IMR-90 (cell line): ENCODE results near the gene PAEP. TPM values are rescaled to one million over a fixed set of nuclear protein-coding genes. Genes with fewer than 3 reads are reported as not detected.

ENCODE experiments used
- ATAC-seq: fragments of 200-7000 bp; cut with Tn5 transposase; 2 replicates; pipeline ENCODE4 v1.9.1; 2020; ENCODE audit warnings: low read depth, mild to moderate bottlenecking, moderate library complexity
- BruUV-seq: library from RNA; stranded (reverse); fragments of 400-500 nt; replicated peaks from 2 replicates; lab custom pipeline; 2021; lab: Mats Ljungman, UMichigan
- CTCF ChIA-PET: fragments of 300-600 bp; formaldehyde crosslinking; extraction: SDS; loops from one replicate; lab custom pipeline; 2021; ENCODE audit warnings: antibody characterized with exemption; lab: Yijun Ruan, JAX
- POLR2A ChIA-PET: fragments of 300-600 bp; sonication (Branson Sonifier 250); formaldehyde crosslinking; loops from one replicate; lab custom pipeline; 2022; ENCODE audit warnings: antibody characterized with exemption; ENCODE audit not compliant: unreplicated experiment; lab: Charles Lee
- DNase-seq: peaks from one replicate; pipeline ENCODE4 v3.0.0; 2013
- H2AFZ ChIP-seq: replicated peaks from 2 replicates; pipeline ENCODE3; 2013; ENCODE audit warnings: low read length, mild to moderate bottlenecking; ENCODE audit not compliant: poor library complexity
- H2AK5ac ChIP-seq: 2 replicates; pipeline ENCODE4 v1.6.1; 2013; ENCODE audit warnings: low read depth, low read length, inconsistent platforms
- H2AK9ac ChIP-seq: replicated peaks from 2 replicates; pipeline ENCODE3; 2013; ENCODE audit warnings: mild to moderate bottlenecking, low read depth, low read length, moderate library complexity; ENCODE audit not compliant: poor library complexity
- H2BK120ac ChIP-seq: 2 replicates; pipeline ENCODE4 v1.6.1; 2013; ENCODE audit warnings: low read depth, low read length, inconsistent platforms
- H2BK15ac ChIP-seq: 3 replicates; pipeline ENCODE4 v1.6.1; 2013; ENCODE audit warnings: low read depth, low read length, inconsistent platforms
- H2BK20ac ChIP-seq: 2 replicates; pipeline ENCODE4 v1.6.1; 2013; ENCODE audit warnings: low read depth, mild to moderate bottlenecking, inconsistent platforms, low read length, moderate library complexity
- H2BK5ac ChIP-seq: 2 replicates; pipeline ENCODE4 v1.6.1; 2013; ENCODE audit warnings: mild to moderate bottlenecking, low read depth, low read length, inconsistent platforms; ENCODE audit not compliant: poor library complexity, severe bottlenecking
- H3K14ac ChIP-seq: replicated peaks from 2 replicates; pipeline ENCODE4 v1.6.1; 2013; ENCODE audit warnings: low read depth, low read length, inconsistent platforms
- H3K18ac ChIP-seq: 2 replicates; pipeline ENCODE4 v1.6.1; 2013; ENCODE audit warnings: low read depth, low read length, control low read depth
- H3K23ac ChIP-seq: 2 replicates; pipeline ENCODE4 v1.6.1; 2013; ENCODE audit warnings: low read depth, low read length, inconsistent platforms
- H3K27ac ChIP-seq: 2 replicates; pipeline ENCODE4 v1.5.1; 2013; ENCODE audit warnings: mild to moderate bottlenecking, control low read depth, low read length; ENCODE audit not compliant: insufficient read depth
- H3K27me3 ChIP-seq: 2 replicates; pipeline ENCODE4 v1.6.1; 2013; ENCODE audit warnings: low read length; ENCODE audit not compliant: control insufficient read depth, insufficient read depth
- H3K36me3 ChIP-seq: 2 replicates; pipeline ENCODE4 v1.6.1; 2013; ENCODE audit warnings: low read length, mixed read lengths; ENCODE audit not compliant: control insufficient read depth, insufficient read depth
- H3K4ac ChIP-seq: 2 replicates; pipeline ENCODE4 v1.6.1; 2013; ENCODE audit warnings: low read depth, low read length, inconsistent platforms
- H3K4me1 ChIP-seq: 2 replicates; pipeline ENCODE4 v1.6.1; 2013; ENCODE audit warnings: low read length, mixed read lengths; ENCODE audit not compliant: control insufficient read depth, insufficient read depth
- H3K4me2 ChIP-seq: 2 replicates; pipeline ENCODE4 v1.6.1; 2013; ENCODE audit warnings: low read depth, mild to moderate bottlenecking, control low read depth, low read length, moderate library complexity
- H3K4me3 ChIP-seq: 2 replicates; pipeline ENCODE4 v1.5.1; 2013; ENCODE audit warnings: low read depth, mild to moderate bottlenecking, control low read depth, low read length, moderate library complexity; ENCODE audit not compliant: insufficient read depth
- H3K56ac ChIP-seq: 2 replicates; pipeline ENCODE4 v1.6.1; 2013; ENCODE audit warnings: low read length, inconsistent platforms; ENCODE audit not compliant: insufficient read depth; ENCODE audit errors: extremely low read depth
- H3K79me1 ChIP-seq, 2 experiments: 2 replicates each; pipeline ENCODE4 v1.6.1; 2013; ENCODE audit warnings: low read length in 2 of 2, inconsistent platforms in 1 of 2, low read depth in 1 of 2
- H3K9ac ChIP-seq: 2 replicates; pipeline ENCODE4 v1.6.1; 2013; ENCODE audit warnings: low read depth, low read length, control low read depth
- H3K9me1 ChIP-seq: 2 replicates; pipeline ENCODE4 v1.6.1; 2013; ENCODE audit warnings: low read length, inconsistent platforms; ENCODE audit not compliant: insufficient read depth
- H3K9me3 ChIP-seq: 2 replicates; pipeline ENCODE4 v1.6.1; 2013; ENCODE audit warnings: low read length; ENCODE audit not compliant: control insufficient read depth, insufficient read depth
- H4K20me1 ChIP-seq: 2 replicates; pipeline ENCODE4 v1.6.1; 2013; ENCODE audit warnings: low read length, inconsistent platforms; ENCODE audit not compliant: insufficient read depth
- H4K5ac ChIP-seq: 2 replicates; pipeline ENCODE4 v1.6.1; 2013; ENCODE audit warnings: mild to moderate bottlenecking, low read depth, low read length, control low read depth
- H4K8ac ChIP-seq, 2 experiments: 2 replicates each; pipeline ENCODE4 v1.6.1; 2013; ENCODE audit warnings: low read depth in 2 of 2, low read length in 2 of 2, control low read depth in 1 of 2, inconsistent platforms in 1 of 2
- H4K91ac ChIP-seq: 2 replicates; pipeline ENCODE4 v1.6.1; 2013; ENCODE audit warnings: low read depth, low read length, inconsistent platforms; ENCODE audit not compliant: insufficient read depth
- BHLHE40 ChIP-seq: fragments of 150-350 bp; IDR thresholded peaks from 2 replicates; pipeline ENCODE4 v1.6.1; 2016; ENCODE audit warnings: mild to moderate bottlenecking, low read depth, low read length
- CEBPB ChIP-seq: IDR thresholded peaks from 2 replicates; pipeline ENCODE4 v1.6.1; 2012; ENCODE audit warnings: low read depth, low read length, improper control_type of control experiment
- CHD1 ChIP-seq: IDR thresholded peaks from 2 replicates; pipeline ENCODE4 v1.6.1; 2012; ENCODE audit warnings: low read depth, low read length, improper control_type of control experiment
- CTCF ChIP-seq: conservative IDR thresholded peaks from 2 replicates; pipeline ENCODE4 v1.5.1; 2012; ENCODE audit warnings: mild to moderate bottlenecking, low read depth, low read length, improper control_type of control experiment
- ELK1 ChIP-seq: fragments of 150-350 bp; IDR thresholded peaks from 2 replicates; pipeline ENCODE4 v1.6.1; 2016; ENCODE audit warnings: low read depth, mild to moderate bottlenecking, low read length, moderate library complexity, borderline replicate concordance
- FOS ChIP-seq: fragments of 150-350 bp; IDR thresholded peaks from 2 replicates; pipeline ENCODE4 v1.6.1; 2016; ENCODE audit warnings: low read depth, low read length
- MAZ ChIP-seq: IDR thresholded peaks from 2 replicates; pipeline ENCODE4 v1.6.1; 2012; ENCODE audit warnings: low read depth, mild to moderate bottlenecking, low read length, improper control_type of control experiment, moderate library complexity, borderline replicate concordance
- MXI1 ChIP-seq: IDR thresholded peaks from 2 replicates; pipeline ENCODE4 v1.6.1; 2012; ENCODE audit warnings: low read depth, mild to moderate bottlenecking, low read length, moderate library complexity, borderline replicate concordance
- NFE2L2 ChIP-seq: fragments of 150-350 bp; IDR thresholded peaks from 2 replicates; pipeline ENCODE4 v1.6.1; 2016; ENCODE audit warnings: low read depth, mild to moderate bottlenecking, low read length
- POLR2A ChIP-seq: IDR thresholded peaks from 2 replicates; pipeline ENCODE4 v1.6.1; 2012; ENCODE audit warnings: mild to moderate bottlenecking, low read depth, low read length
- RCOR1 ChIP-seq: IDR thresholded peaks from 2 replicates; pipeline ENCODE4 v1.6.1; 2012; ENCODE audit warnings: mild to moderate bottlenecking, low read length, improper control_type of control experiment; ENCODE audit not compliant: insufficient replicate concordance
- RFX5 ChIP-seq: IDR thresholded peaks from 2 replicates; pipeline ENCODE4 v1.8.0; 2012; ENCODE audit warnings: low read depth, mild to moderate bottlenecking, low read length, moderate library complexity
- SMC3 ChIP-seq: fragments of 150-350 bp; IDR thresholded peaks from 2 replicates; pipeline ENCODE4 v1.6.1; 2016; ENCODE audit warnings: low read depth, mild to moderate bottlenecking, antibody characterized with exemption, low read length, moderate library complexity
- USF2 ChIP-seq: fragments of 150-350 bp; IDR thresholded peaks from 2 replicates; pipeline ENCODE4 v1.6.1; 2017; ENCODE audit warnings: mild to moderate bottlenecking, antibody characterized with exemption, low read length, low read depth
- WGBS, 2 experiments: methylation state at CpG; one replicate each; pipeline versions ENCODE4 v1.1.5 to v1.1.7; 2013; ENCODE audit warnings: missing lambda C conversion rate in 2 of 2; ENCODE audit not compliant: insufficient read length in 1 of 2; ENCODE audit errors: extremely low coverage in 2 of 2; 5-methylcytosine and 5-hydroxymethylcytosine counted together
- dilution Hi-C: fragments of 300-500 bp; cut with HindIII; formaldehyde crosslinking; loops from one replicate; pipeline ENCODE4 v1.14.3; 2018; ENCODE audit warnings: low sequenced_read_pairs; ENCODE audit not compliant: unreplicated experiment
- in situ Hi-C: fragments of 300-500 bp; cut with MboI; formaldehyde crosslinking; loops from 3 replicates; pipeline ENCODE4 v1.14.3; 2019; ENCODE audit warnings: low sequenced_read_pairs, inconsistent platforms, mixed read lengths
- intact Hi-C: fragments of 100-400 bp; cut with micrococcal nuclease; formaldehyde crosslinking; loops from 2 replicates; pipeline ENCODE4 v1.10.0; 2022
- polyA plus RNA-seq, 3 experiments: library from polyadenylated mRNA; depleted of rRNA; stranded (reverse); fragments of >200 nt; gene quantifications; 2 replicates each; pipeline ENCODE4 v1.2.3, GENCODE V29; 2012; ENCODE audit warnings: low replicate concordance in 1 of 3
- total RNA-seq: library from RNA; depleted of rRNA; stranded (reverse); fragments of >200 nt; gene quantifications from 2 replicates; pipeline ENCODE4 v1.2.3, GENCODE V29; 2012

Gene PAEP
- total and polyA plus RNA-seq, 2 of the 4 experiments (the other 2 are of a cell fraction): not detected

- Histone ChIP-seq H3K4ac (no peak overlapping the region), H2BK120ac (no peak overlapping the region), H4K8ac (no peak overlapping the region), H3K18ac (no peak overlapping the region), H3K9ac (no peak overlapping the region), H3K9me3 (peaks cover 7% of the 10 kb centered on the region; the same call in 1 of the 2 replicates), H4K5ac (no peak overlapping the region), H2BK15ac (no peak overlapping the region), H3K4me1 (no peaks in the 10 kb centered on the region), H3K56ac (no peak overlapping the region), H3K23ac (no peak overlapping the region), H4K91ac (no peak overlapping the region), H3K27me3 (no peaks in the 10 kb centered on the region), H2BK5ac (peak overlapping the region; percentile 50), H3K4me3 (no peak overlapping the region), H3K27ac (no peak overlapping the region), H2AK5ac (no peak overlapping the region), H3K36me3 (no peaks in the 10 kb centered on the region), H2BK20ac (no peak overlapping the region), H3K4me2 (no peak overlapping the region), H3K79me1 (no peaks in the 10 kb centered on the region), H2AFZ (no peak overlapping the region), H2AK9ac (no peak overlapping the region), H3K9me1 (no peaks in the 10 kb centered on the region), H3K14ac (no peak overlapping the region), H4K20me1 (no peaks in the 10 kb centered on the region)
- no peak for ATAC-seq
- no TSS peak for BruUV-seq
- dilution Hi-C loops (no loop called here), in situ Hi-C loops (no loop called here), intact Hi-C loops (no loop called here)
- DNase-seq: no peak
- CTCF ChIA-PET: no interaction called here
- WGBS, 2 experiments: 14% methylated on average over 1 of the region's 2 CpGs; no CpG with 5 or more reads in 1 of the 2 experiments
- TF ChIP-seq ELK1 (no peak), MAZ (no peak), POLR2A (no peak), MXI1 (no peak), CTCF (no peak), RFX5 (no peak), USF2 (no peak), CEBPB (no peak), NFE2L2 (no peak), RCOR1 (no peak), FOS (no peak), CHD1 (no peak), BHLHE40 (no peak), SMC3 (no peak)
- POLR2A ChIA-PET: no interaction called here
Measured at GRCh38 chr9:135572233-135572632, 10.7 kb downstream of the PAEP start.
